Measurements from ENCODE around the gene MFAP3.
"Not testable (repeated sequence)": the region's sequence is repeated elsewhere in the genome, so short reads cannot be mapped to it uniquely, and the experiment has no call there.

Gene MFAP3
- 17.8 to 26.6 reads per million in 2 donors for total RNA-seq

DNA sequence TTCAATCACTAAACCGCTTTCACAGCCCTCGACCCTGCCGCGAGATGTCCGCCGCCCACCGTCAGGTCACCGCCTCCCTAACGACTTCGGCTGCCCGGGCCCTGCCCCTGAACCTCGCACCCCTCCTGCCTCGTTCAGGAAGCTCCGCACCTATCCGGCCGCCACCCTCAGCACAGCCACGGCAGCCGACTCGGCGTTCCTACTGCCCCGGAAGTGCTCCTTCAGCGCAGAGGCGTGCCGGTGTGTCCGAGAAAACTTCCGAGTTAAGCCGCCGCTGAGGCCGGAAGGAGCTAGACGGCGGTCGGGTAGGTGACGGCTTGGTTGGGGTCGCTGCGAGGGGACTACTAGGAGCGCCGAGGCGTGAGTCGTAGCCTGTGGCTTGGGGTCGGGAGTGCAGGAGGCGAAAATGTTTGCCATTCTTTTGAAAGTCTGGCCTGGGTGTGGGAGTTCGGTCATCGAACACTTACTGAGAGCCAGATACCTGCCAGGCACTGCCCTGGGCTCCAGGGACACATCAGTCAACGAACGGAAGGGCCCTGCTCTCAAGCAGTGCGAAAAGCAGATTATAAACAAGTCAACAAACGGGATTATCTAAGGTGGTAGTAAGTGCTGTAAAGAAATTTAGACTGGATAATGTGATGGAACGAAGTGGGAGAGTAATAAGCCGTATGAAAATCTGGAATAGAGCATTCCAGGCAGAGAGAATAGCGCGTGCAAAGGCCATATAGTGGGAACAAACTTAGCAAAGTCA is at the start of gene MFAP3, which contains the start of gene FAM114A2:
Gene MFAP3 (plus strand): TSS at position 261 of the 751 bp plus-strand sequence. CDS start 10,756 bp downstream, outside the sequence.
Gene FAM114A2 (minus strand): TSS at position 204 of the 751 bp plus-strand sequence. CDS start 3,957 bp downstream, outside the sequence.
- DNase-seq = peak; percentile 69 to 95 (median 81)

DNA sequence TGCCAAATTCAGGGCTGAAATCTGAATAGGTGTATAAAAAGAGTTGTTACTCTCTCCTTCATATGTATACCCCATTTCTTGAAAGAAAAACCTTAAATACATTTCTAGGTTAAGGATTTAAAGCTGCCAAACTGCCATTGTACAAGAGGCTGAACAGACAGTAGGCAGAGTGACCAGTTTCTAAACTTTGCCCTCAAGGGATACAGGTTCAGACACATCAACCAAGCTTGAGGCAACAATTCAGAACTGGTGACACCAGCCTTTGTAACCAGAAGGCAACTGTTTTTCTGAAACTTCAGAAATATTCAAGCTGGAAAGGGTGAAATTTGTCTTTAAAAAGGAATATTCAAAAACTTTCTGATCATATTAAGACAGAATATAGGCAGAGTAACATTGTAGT is 47.6 kb upstream of the MFAP3 start:
- no peak for DNase-seq

DNA sequence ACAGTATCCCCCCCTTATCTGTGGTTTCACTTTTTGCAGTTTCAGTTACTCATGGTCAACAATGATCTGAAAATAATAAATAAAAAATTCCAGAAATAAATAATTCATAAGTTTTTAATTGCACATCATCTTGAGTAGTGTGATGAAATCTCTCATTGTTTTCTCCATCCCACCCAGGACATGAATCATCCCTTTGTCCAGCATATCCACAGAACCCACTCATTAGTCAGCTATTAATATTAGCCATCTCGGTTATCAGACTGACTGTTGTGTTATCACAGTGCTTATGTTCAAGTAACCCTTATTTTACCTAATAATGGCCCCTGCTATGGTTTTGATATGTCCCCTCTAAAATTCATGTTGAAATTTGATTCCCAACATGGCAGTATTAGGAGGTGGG is 40.8 kb upstream of the MFAP3 start:
- DNase-seq = no peak

DNA sequence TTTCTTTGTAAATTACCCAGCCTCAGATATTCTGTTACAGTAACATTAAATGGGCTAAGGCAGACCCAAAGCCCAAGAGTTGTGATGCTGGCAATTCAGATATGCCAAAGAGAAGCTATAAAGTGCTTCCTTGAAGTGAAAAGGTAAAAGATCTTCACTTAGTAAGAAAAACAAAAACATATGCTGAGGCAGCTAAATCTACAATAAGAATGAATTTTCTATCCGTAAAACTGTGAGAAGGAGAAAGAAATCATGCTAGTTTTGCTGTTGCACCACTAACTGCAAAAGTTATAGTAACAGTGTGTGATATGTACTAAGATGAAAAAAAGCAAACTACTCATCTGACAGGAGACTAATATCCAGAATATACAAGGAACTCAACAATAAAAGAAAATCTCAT is 40.0 kb upstream of the MFAP3 start:
- DNase-seq = no peak

DNA sequence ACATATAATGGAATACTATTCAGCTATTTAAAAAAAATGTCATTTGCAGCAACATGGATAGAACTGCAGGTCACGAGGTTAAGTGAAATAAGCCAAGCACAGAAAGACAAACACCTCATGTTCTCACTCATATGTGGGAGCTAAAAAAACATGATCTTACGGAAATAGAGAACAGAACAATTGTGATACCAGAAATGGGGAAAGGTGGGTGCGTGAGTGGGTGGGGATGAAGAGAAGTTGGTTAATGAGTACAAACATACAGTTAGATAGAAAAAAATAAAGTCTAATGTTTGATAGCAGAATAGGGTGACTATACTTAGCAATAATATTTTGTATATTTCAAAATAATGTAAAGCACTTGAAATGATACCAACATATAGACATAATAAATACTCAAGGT is 38.8 kb upstream of the MFAP3 start:
- no peak for DNase-seq

DNA sequence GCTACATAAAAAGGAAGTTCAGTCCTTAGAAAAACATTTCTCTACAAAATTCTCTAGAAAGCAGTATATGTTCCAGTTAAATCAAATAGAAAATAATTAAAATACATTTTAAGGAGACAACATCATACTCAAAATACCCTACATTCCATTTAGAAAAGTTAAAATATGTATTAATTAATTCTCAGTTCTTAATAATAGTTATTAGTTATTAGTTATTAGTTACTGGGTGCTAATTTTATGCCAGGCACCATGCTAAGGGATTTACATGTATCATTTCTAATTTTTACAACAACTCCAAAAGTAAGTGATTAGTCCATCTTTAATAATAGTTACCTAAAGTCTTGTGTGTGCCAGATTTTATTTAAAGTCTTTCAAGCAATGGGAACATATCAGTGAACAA is 38.1 kb upstream of the MFAP3 start:
- DNase-seq = no peak

DNA sequence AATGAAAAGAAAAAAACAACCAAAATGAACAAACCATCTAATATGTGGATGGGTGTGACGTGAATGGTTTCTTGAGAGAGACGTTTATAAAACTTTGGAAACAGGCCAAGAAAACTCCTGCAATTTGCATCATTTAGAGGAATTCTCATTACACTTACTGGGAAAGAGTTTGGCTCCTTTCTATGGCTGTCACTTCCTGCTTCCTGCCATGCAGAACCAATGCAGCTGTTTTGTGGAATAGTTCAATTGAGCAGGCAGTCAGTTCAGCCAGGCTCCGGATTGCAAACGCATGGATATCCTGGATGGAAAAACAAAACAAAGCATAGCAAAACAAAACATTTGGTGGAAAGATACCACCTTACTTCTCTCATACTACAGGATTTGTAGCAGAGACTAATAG is 36.7 kb upstream of the MFAP3 start:
- DNase-seq = no peak

DNA sequence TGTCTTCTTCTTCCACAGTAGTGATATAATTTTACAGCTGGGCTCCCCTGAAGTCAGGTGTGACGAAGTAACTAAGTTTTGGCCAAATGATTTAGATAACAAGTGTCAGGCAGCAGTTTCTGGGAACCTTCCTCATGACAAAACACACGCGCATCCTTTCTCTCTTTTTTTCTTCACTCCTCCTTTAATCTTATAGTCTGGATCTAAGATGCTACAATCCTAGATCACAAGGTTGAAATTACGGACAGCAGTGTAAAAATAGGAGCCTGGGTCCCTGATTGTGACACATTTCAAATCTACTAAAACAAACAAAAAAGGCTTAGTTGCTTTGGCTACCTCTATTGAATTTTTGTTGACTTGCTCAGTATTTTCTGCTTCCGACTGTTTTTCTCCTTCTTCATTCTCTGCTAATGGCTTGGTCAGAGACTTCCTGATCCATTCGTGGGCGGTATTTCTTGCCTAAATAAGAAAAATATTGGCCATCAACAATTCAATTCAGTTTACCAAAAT is 36.2 kb upstream of the MFAP3 start:
- no peak for DNase-seq

DNA sequence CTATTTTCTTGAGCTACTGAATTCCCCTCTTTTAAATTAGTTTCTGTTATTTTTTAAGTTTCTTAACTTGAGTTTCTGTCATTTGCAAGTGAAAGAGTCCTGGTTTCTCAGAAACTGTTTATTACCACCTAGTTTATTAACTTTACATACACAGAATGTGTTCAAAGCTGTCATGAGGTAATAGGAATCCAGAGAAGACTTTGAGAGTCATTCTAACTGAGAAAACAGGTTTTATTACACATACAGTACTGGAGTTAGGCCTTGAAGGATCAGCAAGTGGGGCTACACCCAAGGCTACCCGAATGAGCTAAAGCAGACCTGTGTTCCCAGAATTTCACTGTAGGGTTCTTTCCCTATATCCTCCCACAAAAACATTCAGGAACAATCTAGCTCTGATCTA is 33.1 kb upstream of the MFAP3 start:
- DNase-seq = no peak

DNA sequence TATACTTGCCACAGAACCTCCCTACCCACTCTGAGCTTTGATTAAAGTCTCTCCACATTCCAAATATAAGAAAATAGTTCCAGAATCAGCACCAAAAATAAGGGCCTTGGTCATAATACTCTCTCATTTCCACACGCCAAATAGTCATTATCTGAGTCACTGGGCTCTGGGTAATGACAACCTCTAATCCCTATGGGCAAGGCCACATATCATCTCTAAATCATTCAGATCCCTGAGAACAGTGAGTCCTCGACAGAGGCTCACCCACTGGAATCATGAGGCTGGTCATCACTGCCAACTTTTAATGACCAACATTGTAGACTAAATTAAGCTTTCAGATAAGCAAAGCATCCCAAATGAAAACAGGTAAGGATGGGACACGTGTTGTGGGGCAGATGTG is 28.1 kb upstream of the MFAP3 start:
- DNase-seq = no peak

DNA sequence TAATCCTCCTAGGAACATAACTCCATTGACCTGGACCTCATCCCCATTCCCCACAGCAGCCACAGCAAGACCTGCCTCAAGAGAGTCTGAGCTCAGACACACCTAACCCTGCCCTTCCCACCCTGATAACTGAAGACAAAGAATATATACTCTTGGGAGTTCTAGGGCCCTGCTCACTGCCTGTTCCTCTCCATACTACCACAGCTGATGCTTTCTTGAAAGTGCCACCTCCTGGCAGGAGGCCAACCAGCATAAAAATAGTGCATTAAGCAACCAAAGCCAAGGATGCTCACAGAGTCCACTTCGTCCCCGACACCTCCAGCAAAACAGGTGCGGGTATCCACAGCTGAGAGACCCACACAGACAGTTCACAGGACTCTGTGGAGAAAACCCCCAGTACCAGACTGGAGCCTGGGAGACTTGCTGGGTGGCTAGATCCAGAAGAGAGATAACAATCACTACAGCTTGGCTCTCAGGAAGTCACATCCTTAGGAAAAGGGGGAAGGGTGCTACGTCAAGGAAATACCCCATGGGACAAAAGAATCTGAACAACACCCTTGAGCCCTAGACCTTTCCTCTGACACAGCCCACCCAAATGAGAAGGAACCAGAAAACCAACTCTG is 23.6 kb upstream of the MFAP3 start:
- DNase-seq = no peak

DNA sequence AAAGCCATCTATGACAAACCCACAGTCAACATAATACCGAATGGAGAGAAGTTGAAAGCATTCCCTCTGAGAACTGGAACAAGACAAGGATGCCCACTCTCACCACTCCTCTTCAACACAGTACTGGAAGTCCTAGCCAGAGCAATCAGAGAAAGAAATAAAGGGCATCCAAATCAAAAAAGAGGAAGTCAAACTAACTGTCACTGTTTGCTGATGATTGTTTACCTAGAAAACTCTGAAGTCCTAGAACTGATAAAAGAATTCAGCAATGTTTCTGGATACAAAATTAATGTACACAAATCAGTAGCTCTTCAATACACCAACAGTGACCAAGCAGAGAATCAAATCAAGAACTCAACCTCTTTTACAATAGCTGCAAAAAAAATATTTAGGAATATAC is 19.8 kb upstream of the MFAP3 start:
- DNase-seq = not testable (repeated sequence)

DNA sequence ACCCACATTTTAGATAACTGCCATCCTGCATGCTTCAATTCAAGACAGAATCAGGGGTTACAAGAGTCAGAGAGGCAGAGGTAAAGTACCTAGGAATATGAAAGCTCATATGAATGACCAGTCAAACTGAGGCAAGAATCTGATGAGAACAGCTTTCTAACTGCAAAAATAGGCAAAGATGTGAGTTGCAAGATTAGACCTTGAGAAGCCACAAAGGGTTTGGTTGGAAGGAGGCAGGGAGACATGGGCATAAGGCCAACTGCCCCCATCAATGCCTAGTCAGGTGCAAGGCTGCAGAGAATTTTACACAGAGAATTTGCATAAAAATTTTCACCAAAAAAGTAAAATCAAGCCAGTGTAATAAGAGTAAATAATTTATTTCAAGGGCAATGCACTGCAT is 12.8 kb upstream of the MFAP3 start:
- no peak for DNase-seq

DNA sequence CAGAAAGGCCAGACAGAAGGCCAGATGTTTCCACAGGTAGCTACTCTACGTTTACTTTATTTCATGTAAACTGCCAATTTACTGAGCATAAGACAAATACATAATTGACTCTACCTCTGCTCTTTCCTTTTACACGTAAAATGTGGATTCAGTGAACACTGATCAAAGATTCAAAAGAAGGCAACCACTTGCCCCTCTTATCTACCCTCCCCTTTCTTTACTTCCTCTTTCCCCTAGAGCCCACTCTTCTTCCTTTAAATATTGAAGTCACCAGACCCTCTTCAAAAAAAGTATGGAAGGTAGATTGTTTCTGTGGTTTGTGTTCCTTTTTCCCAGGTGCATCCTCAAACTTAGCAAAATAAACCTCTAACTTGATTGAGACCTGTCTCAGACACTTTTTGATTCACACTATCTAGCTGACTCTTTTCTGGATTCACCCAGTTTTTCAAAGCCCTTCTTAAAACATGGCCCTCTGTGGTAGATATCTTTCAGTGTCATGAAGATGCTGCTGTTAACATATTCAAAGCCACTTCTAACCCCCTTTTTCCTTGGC is 6.8 kb upstream of the MFAP3 start:
- no peak for DNase-seq

DNA sequence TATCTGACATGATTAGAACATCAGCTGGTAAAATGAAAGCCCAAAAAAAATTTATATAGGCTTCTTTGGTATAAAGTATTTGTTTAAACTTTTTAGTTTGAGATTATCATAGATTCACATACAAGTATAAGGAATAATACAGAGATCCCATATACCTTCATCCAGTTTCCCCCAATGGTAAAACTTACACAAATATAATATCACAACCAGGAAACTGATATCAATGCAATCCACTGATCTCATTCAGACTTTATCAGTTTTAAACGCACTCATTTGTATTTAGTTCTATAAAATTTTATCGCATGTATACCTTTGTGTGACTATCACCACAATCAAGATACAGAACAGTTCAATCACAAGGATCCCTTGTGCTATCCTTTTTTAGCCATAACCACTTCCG is 3.8 kb upstream of the MFAP3 start:
- DNase-seq = no peak

DNA sequence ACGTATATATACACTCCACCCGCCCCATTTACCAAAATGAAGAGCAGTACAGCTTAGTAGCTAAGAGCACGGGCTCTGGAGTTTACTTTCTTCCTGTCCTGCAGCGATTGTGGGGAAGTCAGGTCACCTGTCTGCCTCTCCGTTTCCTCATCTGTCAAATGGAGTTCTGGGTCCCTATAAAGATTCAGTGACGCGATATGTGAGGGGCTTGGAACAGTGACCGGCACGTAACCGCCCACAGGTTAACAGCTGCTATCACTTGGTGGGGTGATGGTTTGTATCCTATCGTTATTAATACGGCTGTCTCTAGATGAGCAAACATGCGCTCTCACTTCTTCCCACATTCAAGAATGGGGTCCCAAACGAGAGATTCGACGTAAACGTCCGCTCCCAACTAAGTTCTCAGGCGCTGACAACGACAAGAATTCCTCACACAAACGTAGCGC is 483 bp upstream of the MFAP3 start:
- DNase-seq = peak in 3 of 5 experiments; percentile 11 to 71 (median 13)

DNA sequence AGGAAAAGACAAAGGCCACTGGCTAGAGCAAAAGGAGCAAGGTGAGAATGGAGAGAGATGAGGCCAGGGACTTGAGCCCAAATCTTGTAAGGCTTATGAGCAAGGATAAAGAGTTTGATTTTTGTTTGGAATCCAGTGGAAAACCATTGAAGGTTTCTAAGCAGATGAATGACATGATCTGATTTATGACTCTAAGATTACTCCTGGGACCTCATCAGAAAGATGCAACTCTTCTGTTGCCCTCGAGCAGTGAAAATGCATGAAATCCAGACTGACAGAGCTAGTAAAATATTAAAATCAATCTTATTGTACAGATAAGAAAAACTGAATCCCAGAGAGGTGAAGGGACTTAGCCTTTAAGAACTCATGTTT is 677 bp downstream of the MFAP3 start:
- DNase-seq = no peak

DNA sequence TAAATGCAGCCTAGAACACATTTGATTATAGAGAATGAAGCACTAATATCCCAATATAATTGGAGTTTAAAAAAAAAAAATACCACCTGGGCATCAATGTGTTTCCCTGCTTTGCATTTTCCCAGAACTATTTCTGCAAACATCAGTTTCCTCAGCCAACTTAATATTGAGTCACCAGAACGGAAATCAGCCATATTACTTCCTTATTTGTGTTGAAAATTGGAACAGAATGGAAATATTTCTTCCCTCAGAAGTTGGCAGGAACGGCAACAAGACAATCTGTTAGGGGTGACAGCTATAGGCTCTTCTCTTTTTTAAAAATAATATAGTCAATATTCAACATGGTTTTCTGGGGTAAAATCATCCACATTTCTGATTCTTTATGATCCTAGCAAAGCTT is 4.0 kb downstream of the MFAP3 start:
- no peak for DNase-seq

DNA sequence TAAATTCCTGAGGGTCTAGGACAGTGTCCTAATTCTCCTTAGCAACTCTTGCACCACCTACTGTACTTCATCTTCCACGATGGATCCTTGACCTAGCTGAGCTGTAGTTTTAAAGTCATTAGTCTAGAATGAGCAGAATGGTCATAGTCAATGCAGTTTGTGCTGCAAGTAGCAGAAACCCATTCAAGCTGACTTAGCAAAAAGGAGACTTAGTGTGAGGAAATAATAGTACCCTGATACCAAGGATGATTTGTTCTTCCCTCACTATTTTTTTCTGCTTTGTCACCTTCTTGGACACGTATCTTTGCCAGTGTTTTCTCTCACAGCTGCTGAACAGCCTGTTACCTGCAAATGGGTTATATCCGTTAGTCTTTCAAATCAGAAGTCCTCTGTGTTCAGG is 5.3 kb downstream of the MFAP3 start:
- DNase-seq = no peak

DNA sequence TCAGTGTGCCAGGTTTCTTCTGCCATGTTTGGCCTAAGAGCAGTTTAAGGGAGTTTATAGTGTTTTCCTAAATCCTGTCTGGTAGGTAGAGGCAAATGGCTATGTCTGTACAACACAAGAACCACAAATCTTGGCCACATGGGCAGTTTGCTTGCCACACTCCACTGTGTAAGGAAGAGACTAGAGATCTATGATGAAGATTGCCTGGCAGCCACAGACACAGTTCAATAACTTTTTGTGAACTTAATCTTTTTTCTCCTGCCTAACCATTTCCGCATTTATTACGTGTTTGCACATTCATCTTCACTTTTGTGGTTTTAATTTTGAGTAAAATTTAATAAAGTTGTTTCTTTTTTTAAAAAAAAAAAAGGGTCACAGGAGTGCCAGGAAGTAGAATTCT is 5.8 kb downstream of the MFAP3 start:
- DNase-seq = peak in 2 of 5 experiments; percentile 13 to 76

DNA sequence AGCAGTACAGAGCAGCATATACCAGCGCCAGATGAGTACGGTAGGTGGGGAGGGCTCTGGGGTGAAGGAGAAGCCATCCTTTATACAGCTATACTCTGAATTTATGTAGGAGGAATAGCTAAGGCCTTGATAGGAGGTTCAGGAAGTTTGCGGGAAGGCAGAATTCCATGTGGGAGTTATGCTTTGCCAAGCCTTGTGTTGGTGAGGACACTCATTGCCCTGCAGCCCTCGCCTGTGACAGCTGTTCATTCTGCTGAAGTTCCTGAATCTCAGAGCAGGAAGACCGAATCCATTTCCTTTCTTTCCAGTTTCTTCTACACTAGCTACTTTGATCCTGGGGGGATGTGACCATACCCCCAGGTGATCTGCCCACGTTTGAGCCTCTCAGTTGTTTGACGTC is 7.7 kb downstream of the MFAP3 start:
- no peak for DNase-seq

DNA sequence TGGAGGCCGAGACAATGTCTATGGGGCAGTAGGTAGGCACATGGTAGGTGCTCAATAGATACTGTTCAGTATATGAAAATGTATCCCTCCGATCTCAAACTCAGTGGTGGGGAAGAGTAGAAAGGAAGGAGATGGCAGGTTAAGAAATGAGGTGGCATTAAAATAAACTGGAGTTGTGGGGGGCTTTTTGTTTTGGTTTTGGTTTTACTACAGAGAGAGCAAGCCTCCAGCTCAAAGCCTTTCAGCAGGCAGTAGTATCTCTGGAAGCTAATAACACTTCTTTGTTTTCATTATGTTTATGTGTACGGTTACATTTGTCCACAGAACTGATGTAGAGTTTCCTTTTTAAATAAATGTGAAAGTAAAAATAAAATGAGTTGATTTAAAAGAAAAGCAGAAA is 8.6 kb downstream of the MFAP3 start:
- peak in 1 of 5 experiments; percentile 24 for DNase-seq

DNA sequence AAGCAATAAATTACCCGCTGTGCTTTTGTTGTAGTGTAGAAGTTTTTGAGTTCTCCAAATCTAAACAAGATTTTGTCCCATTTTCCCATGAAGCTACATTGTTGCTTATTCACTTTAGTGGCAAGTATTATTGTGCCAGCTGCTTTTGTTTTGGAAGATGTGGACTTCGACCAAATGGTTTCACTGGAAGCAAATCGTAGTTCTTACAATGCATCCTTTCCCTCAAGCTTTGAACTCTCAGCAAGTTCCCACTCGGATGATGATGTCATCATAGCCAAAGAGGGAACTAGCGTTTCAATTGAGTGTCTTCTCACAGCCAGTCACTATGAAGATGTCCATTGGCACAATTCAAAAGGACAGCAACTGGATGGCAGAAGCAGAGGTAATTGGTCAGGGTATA is 10.9 kb downstream of the MFAP3 start:
- DNase-seq = no peak

DNA sequence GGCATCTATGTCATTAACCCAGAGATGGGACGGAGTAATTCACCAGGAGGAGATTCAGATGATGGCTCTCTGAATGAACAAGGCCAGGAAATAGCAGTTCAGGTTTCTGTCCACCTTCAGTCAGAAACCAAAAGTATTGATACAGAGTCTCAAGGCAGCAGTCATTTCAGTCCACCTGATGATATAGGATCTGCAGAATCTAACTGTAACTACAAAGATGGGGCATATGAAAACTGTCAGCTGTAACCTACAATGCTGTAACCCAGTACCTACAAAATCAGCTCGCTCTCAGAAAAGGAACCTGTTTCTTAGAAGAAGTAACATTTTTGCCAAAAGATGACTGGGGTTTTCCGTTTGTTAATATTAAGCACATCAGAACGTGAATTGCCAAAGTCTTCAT is 14.7 kb downstream of the MFAP3 start:
- DNase-seq = no peak
